Duodenal mucosa (tissue), 2 donors: Measurements from ENCODE around the gene KLF5.

ENCODE experiments used
- H3K27ac ChIP-seq: one replicate; pipeline ENCODE4 v1.7.0; 2013; ENCODE audit warnings: low read depth, low read length
- H3K27me3 ChIP-seq, 2 donors: one replicate each; pipeline ENCODE4 v1.7.0; 2013; ENCODE audit warnings: low read length in 2 of 2, control low read depth in 1 of 2; ENCODE audit not compliant: insufficient read depth in 2 of 2, control insufficient read depth in 1 of 2
- H3K36me3 ChIP-seq, 2 donors: one replicate each; pipeline ENCODE4 v1.7.0; 2013; ENCODE audit warnings: low read length in 2 of 2, control low read depth in 1 of 2; ENCODE audit not compliant: insufficient read depth in 2 of 2, control insufficient read depth in 1 of 2
- H3K4me1 ChIP-seq, 2 donors: one replicate each; pipeline ENCODE4 v1.7.0; 2013; ENCODE audit warnings: low read length in 2 of 2, control low read depth in 1 of 2; ENCODE audit not compliant: insufficient read depth in 2 of 2, control insufficient read depth in 1 of 2
- H3K4me3 ChIP-seq, 2 donors: one replicate each; pipeline ENCODE4 v1.7.0; 2013; ENCODE audit warnings: low read length in 2 of 2, low read depth in 1 of 2
- H3K9ac ChIP-seq, 2 donors: one replicate each; pipeline ENCODE4 v1.7.0; 2013; ENCODE audit warnings: low read length in 2 of 2, low read depth in 1 of 2
- H3K9me3 ChIP-seq, 2 donors: one replicate each; pipeline ENCODE4 v1.7.0; 2013; ENCODE audit warnings: low read length in 2 of 2, control low read depth in 1 of 2; ENCODE audit not compliant: control insufficient read depth in 1 of 2

The KLF5 gene

GRCh38 chr13:73065665-73066340 lies 7.0 kb downstream of the KLF5 start:
- Histone ChIP-seq H3K27ac (peak overlapping the region; percentile 2), H3K27me3 (no peaks in the 10 kb centered on the region), H3K4me1 (peaks cover 4 to 8% of the 10 kb centered on the region in 2 donors), H3K9ac (peak overlapping the region; percentile 26 to 47), H3K36me3 (peaks cover 19 to 41% of the 10 kb centered on the region in 2 donors), H3K4me3 (peak overlapping the region; percentile 55 to 80), H3K9me3 (no peaks in the 10 kb centered on the region)

- Histone ChIP-seq H3K4me1 (peaks cover 15 to 30% of the 10 kb centered on the region in 2 donors), H3K9ac (no peak overlapping the region), H3K36me3 (peaks cover 7 to 29% of the 10 kb centered on the region in 2 donors), H3K9me3 (no peaks in the 10 kb centered on the region), H3K4me3 (peak overlapping the region in 1 of 2 donors; percentile 21), H3K27me3 (no peaks in the 10 kb centered on the region), H3K27ac (no peak overlapping the region)
Measured at GRCh38 chr13:73069206-73069805, 10.5 kb downstream of the KLF5 start.

GRCh38 chr13:73070451-73071098 lies 11.8 kb downstream of the KLF5 start:
- Histone ChIP-seq H3K4me1 (peaks cover 15 to 43% of the 10 kb centered on the region in 2 donors), H3K9me3 (no peaks in the 10 kb centered on the region), H3K27ac (no peak overlapping the region), H3K4me3 (peak overlapping the region; percentile 21 to 33), H3K9ac (peak overlapping the region; percentile 24 to 43), H3K27me3 (no peaks in the 10 kb centered on the region), H3K36me3 (peaks cover 8 to 31% of the 10 kb centered on the region in 2 donors)

DNA sequence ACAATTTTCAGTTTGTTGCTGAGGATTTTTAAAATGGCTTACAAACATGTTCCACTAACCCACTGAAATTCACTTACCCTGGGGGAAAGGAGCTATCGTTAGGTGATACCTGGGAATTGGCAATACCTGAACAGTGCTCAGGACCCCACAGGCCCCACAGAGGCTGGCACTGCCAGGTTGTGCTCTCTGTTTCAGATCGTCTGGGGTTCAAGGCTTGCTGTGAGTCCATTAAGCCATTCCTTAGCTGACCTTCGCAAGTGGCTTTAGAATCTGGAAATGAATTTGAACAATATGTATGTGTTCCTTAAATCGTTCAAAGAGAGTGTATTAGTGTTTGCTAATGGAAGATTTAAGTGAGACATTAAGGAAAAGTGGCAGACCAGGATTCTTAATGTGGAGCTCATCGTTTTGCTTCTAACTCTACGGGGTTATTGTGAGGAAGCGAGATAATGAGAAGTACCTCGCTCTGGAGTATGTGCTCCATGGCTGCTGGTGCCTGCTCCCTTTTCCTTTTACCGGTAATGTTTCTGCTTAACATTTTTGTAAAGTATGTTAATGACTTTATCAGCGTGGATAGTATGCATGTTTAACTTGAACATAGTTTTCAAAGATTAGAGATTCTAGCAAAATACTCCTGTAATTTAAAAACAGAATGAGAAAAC lies 13.6 kb downstream of the KLF5 start:
- Histone ChIP-seq H3K9me3 (no peaks in the 10 kb centered on the region), H3K27ac (peak overlapping the region; percentile 37), H3K4me1 (peaks cover 15 to 51% of the 10 kb centered on the region in 2 donors), H3K27me3 (no peaks in the 10 kb centered on the region), H3K9ac (peak overlapping the region; percentile 27 to 57), H3K36me3 (peaks cover 19 to 42% of the 10 kb centered on the region in 2 donors), H3K4me3 (peak overlapping the region; percentile 53 to 65)

- peaks cover 23 to 41% of the 10 kb centered on the region in 2 donors for H3K36me3 ChIP-seq
- H3K4me3 ChIP-seq = peak overlapping the region; percentile 2 to 65
- H3K27me3 ChIP-seq = no peaks in the 10 kb centered on the region
- peak overlapping the region; percentile 1 to 57 for H3K9ac ChIP-seq
- H3K4me1 ChIP-seq = peaks cover 15 to 51% of the 10 kb centered on the region in 2 donors
- H3K27ac ChIP-seq = no peak overlapping the region
- no peaks in the 10 kb centered on the region for H3K9me3 ChIP-seq
Measured at GRCh38 chr13:73073050-73073449, 14.2 kb downstream of the KLF5 start.

DNA sequence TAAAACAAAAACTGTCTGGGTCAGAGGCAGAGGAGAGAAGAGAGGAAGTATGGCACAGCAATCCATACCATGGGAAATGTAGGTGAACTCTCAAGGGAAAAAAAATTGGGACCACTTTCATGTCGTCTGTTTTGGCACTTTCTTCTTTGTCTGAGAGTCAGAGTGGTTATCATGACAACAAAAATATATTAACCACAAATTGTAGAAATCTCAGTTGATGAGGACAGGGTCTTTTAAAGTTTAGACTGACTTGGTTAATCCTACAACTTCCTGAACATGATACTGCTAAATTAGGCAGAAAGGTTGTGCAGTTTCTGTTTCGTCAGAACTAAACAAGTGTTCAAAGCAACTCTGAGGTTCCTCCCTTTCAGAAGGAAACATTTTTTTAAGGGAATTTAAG lies 15.2 kb downstream of the KLF5 start:
- no peak overlapping the region for H3K27ac ChIP-seq
- peaks cover 23 to 40% of the 10 kb centered on the region in 2 donors for H3K36me3 ChIP-seq
- H3K9ac ChIP-seq = peak overlapping the region in 1 of 2 donors; percentile 57
- no peaks in the 10 kb centered on the region for H3K9me3 ChIP-seq
- peaks cover 15 to 55% of the 10 kb centered on the region in 2 donors for H3K4me1 ChIP-seq
- no peaks in the 10 kb centered on the region for H3K27me3 ChIP-seq
- H3K4me3 ChIP-seq = no peak overlapping the region

GRCh38 chr13:73074926-73075325 lies 16.1 kb downstream of the KLF5 start:
- H3K4me1 ChIP-seq = peaks cover 15 to 55% of the 10 kb centered on the region in 2 donors
- no peak overlapping the region for H3K4me3 ChIP-seq
- no peak overlapping the region for H3K9ac ChIP-seq

GRCh38 chr13:73075546-73075945 lies 16.7 kb downstream of the KLF5 start:
- Histone ChIP-seq H3K4me3 (no peak overlapping the region), H3K27me3 (no peaks in the 10 kb centered on the region), H3K36me3 (peaks cover 23 to 34% of the 10 kb centered on the region in 2 donors), H3K9me3 (no peaks in the 10 kb centered on the region), H3K27ac (no peak overlapping the region), H3K4me1 (peaks cover 9 to 53% of the 10 kb centered on the region in 2 donors), H3K9ac (no peak overlapping the region)

More at GRCh38 chr13:73074926-73075325, 16.1 kb downstream of the KLF5 start:
- Histone ChIP-seq H3K36me3 (peaks cover 23 to 40% of the 10 kb centered on the region in 2 donors), H3K27me3 (no peaks in the 10 kb centered on the region), H3K9me3 (no peaks in the 10 kb centered on the region), H3K27ac (no peak overlapping the region)

DNA sequence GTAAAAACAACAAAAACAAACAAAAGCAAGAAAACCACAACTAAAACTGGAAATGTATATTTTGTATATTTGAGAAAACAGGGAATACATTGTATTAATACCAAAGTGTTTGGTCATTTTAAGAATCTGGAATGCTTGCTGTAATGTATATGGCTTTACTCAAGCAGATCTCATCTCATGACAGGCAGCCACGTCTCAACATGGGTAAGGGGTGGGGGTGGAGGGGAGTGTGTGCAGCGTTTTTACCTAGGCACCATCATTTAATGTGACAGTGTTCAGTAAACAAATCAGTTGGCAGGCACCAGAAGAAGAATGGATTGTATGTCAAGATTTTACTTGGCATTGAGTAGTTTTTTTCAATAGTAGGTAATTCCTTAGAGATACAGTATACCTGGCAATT lies 17.1 kb downstream of the KLF5 start:
- Histone ChIP-seq H3K4me1 (peaks cover 5 to 49% of the 10 kb centered on the region in 2 donors), H3K9me3 (no peaks in the 10 kb centered on the region), H3K27ac (no peak overlapping the region), H3K9ac (no peak overlapping the region), H3K36me3 (peaks cover 23 to 30% of the 10 kb centered on the region in 2 donors), H3K27me3 (no peaks in the 10 kb centered on the region), H3K4me3 (no peak overlapping the region)
